Coronary artery (tissue), 2 donors: Measurements from ENCODE around the gene TRIM8.

Source experiments
- DNase-seq: peaks from one replicate; pipeline ENCODE4 v3.0.0-alpha.2; 2017; ENCODE audit warnings: low spot score
- H3K27ac ChIP-seq, 2 donors: fragments of 200-600 bp; sonication (generic); one replicate each; pipeline ENCODE4 v1.5.1; 2016 to 2019
- H3K4me3 ChIP-seq: fragments of 200-600 bp; sonication (generic); 2 replicates; pipeline ENCODE4 v1.5.1; 2016; ENCODE audit warnings: mild to moderate bottlenecking, moderate library complexity
- TF ChIP-seq, protein P1 (sequence below): fragments of 200-600 bp; sonication (generic); IDR thresholded peaks from one replicate; pipeline ENCODE4 v1.5.1; 2019; ENCODE audit warnings: antibody characterized with exemption

Gene TRIM8, protein sequence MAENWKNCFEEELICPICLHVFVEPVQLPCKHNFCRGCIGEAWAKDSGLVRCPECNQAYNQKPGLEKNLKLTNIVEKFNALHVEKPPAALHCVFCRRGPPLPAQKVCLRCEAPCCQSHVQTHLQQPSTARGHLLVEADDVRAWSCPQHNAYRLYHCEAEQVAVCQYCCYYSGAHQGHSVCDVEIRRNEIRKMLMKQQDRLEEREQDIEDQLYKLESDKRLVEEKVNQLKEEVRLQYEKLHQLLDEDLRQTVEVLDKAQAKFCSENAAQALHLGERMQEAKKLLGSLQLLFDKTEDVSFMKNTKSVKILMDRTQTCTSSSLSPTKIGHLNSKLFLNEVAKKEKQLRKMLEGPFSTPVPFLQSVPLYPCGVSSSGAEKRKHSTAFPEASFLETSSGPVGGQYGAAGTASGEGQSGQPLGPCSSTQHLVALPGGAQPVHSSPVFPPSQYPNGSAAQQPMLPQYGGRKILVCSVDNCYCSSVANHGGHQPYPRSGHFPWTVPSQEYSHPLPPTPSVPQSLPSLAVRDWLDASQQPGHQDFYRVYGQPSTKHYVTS

DNA sequence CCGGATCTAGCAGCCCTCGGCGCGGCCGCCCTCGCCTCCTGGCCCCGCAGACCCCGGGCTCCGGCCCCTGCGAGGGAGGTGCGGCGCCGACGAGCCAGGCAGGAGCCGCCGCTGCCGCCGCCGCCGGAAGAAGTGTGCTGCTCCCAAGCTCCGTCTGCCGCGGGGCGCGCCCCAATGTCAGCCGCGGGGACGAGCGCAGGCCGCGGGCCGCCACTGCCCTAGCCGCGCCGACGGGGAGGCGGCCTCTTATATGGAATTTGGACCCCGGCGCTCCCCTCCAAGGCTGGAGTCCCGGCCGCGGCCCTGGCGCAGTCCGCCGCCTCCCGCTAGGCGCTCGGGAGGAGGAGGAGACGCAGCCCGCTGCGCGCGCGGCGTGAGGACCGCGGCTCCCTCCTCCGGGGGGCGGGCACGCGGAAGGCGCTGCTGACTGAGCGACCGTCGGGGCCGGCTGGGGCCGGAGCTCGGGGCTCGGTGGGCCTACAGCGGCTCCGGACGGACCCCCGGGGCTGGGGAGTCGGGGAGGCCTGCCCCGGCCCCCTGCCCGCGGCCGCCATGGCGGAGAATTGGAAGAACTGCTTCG, at the start of gene TRIM8:
TSS of gene TRIM8 (plus strand) at position 414 of the 580 bp plus-strand sequence. CDS start at position 553, 139 bp downstream.
- no peak for DNase-seq

DNA sequence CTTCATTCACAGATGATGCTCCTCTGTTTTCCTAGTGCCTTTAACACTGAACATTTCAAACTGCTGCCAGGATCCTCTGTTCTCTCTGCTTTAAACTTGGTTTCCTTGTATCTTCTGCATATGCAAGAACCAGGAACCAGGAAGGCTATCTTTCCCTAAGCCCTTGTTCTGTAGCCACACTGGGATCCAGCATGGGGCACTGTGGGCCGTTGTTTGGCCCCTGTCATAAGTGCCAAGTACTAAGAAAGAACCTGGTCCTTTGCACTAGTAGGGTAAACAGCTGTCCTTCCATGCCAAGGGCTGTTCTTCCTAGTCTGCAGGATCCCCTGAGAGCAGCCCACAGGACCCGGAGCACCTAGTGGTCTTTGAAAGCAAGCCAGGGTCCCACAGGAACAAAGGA, 49.0 kb upstream of the TRIM8 start:
- no peak for DNase-seq
- TF ChIP-seq, protein P1, sequence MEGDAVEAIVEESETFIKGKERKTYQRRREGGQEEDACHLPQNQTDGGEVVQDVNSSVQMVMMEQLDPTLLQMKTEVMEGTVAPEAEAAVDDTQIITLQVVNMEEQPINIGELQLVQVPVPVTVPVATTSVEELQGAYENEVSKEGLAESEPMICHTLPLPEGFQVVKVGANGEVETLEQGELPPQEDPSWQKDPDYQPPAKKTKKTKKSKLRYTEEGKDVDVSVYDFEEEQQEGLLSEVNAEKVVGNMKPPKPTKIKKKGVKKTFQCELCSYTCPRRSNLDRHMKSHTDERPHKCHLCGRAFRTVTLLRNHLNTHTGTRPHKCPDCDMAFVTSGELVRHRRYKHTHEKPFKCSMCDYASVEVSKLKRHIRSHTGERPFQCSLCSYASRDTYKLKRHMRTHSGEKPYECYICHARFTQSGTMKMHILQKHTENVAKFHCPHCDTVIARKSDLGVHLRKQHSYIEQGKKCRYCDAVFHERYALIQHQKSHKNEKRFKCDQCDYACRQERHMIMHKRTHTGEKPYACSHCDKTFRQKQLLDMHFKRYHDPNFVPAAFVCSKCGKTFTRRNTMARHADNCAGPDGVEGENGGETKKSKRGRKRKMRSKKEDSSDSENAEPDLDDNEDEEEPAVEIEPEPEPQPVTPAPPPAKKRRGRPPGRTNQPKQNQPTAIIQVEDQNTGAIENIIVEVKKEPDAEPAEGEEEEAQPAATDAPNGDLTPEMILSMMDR, result no peak
- H3K27ac ChIP-seq, result no peak overlapping the region

More for the DNA sequence above, at the start of gene TRIM8:
- Histone ChIP-seq H3K27ac (peak within 1 kb of the TSS; percentile 93 to 100), H3K4me3 (peak within 1 kb of the TSS; percentile 77)
- TF ChIP-seq, protein P1, result no peak

DNA sequence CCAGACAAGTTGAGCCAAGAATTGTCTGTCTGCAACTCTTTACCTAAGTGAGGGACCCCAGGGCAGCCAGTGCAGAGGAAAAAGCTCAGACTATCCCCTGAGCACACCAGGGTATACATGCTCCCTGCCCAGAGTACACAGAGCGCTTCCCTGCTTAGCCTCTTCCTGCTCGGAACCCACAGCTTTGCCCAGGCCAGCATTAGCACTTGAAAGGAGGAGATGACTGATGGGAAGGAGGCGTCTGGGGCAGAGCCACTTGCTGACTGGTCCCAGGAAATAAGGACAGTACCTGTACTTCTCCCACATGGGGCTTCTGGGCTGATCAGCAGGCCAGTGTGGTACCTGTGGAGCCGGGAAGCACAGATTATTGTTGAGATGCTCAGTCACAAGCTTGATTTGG, 48.4 kb upstream of the TRIM8 start:
- Histone ChIP-seq H3K27ac (peak overlapping the region in 1 of 2 donors; percentile 70), H3K4me3 (no peak overlapping the region)
- DNase-seq, result no peak
- TF ChIP-seq, protein P1, result no peak

More for the DNA sequence above, 49.0 kb upstream of the TRIM8 start:
- H3K4me3 ChIP-seq, result no peak overlapping the region

DNA sequence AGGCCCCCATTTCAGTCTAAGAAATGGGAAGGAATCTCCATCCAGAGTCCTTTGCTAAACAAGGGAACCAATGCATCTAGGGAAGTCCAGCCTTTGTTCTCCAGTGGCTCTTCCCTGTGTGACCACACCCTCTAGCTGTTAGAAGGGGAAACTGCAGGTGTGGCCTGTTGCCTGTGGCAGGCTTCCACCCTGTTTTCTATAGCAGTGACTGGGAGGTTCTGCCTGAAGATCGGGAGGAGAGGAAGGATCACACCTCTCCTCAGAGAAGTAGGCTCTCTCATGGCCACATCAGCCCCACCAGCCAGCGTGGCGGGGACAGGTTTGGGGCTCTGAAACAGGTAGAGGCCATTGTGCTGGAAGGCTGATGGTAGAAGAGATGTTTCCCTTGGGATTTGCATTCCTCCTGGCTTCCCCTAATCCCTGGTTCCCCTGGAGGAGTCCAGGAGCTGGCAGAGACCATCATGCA, 47.7 kb upstream of the TRIM8 start:
- DNase-seq, result no peak
- peak overlapping the region in 1 of 2 donors; percentile 70 for H3K27ac ChIP-seq
- no peak overlapping the region for H3K4me3 ChIP-seq
- TF ChIP-seq, protein P1, result peak; percentile 33

DNA sequence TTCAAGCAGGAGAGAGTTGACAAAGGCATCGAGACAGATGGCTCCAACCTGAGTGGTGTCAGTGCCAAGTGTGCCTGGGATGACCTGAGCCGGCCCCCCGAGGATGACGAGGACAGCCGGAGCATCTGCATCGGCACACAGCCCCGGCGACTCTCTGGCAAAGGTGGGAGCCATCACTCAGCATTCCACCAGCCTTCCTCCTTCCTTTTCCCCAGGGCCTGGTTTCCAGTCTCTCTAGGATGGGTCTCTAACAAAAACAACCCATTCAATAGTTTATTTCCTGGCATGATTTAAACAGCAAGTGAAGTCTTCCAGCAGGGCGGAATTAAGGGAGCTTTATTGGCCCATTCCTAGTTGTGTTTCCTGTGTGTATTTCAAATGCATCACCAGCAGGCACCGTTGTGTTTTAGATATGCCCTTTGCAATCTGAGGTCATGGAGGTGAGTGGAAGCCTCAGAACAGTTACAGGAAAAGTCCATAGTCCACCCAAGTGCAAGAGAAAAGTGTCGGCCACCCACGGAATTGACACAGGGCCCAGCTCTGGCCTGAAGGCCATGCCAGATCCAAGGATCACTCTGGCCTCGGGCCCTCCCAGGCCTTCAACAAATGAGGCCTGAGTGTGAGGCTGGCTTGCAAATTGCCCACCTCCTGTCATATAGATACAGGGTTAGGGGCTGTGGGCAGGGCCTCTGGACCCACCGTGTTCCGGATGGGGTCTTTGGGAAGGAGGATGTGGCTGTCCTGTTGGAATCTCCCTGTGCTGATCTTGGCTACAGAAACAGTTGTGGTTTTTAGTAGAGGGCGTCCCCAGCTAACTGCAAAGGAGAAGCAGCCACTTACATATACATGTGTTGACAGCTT, 46.9 kb upstream of the TRIM8 start:
- no peak for DNase-seq
- TF ChIP-seq, protein P1, result no peak

DNA sequence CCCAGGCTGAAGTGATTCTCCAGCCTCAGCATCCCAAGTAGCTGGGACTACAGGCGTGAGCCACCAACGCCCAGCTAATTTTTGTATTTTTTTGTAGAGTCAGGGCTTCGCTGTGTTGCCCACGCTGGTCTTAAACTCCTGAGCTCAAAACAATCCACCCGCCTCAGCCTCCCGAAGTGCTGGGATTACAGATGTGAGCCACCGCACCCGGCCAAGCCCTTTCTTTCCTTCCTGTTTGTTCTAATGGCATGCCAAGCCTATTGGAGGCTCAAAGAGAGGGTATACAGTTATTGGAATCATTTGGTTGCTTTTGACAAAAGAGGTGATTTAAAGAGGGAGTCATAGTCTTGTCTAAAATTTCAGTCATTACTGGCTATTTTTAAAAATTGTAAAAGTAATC, 46.0 kb upstream of the TRIM8 start:
- H3K4me3 ChIP-seq, result no peak overlapping the region
- peak overlapping the region in 1 of 2 donors; percentile 14 for H3K27ac ChIP-seq
- TF ChIP-seq, protein P1, result no peak
- no peak for DNase-seq

More for the DNA sequence above, 46.9 kb upstream of the TRIM8 start:
- peak overlapping the region in 1 of 2 donors; percentile 70 for H3K27ac ChIP-seq
- no peak overlapping the region for H3K4me3 ChIP-seq
